Measurements from ENCODE around the gene ITGB8. TPM values are rescaled to one million over a fixed set of nuclear protein-coding genes. Genes with fewer than 3 reads are reported as not detected.

Gene ITGB8
- total and polyA plus RNA-seq, 2 of the 4 experiments (the other 2 are of a cell fraction): 2.6 to 10.2 TPM

- H3K4me3 ChIP-seq (ENCODE audit: insufficient read depth, low read depth, low read length): no peak overlapping the region
- no peaks in the 10 kb centered on the region for H3K9me3 ChIP-seq (ENCODE audit: control insufficient read depth, insufficient read depth, low read length)
- intact Hi-C loops (cut with micrococcal nuclease) (loop anchor here (5.0 to 10.0 kb wide), 2 partner anchors 78 to 425 kb away; partner anchors contain the start of gene ITGB8), in situ Hi-C loops (cut with MboI; ENCODE audit: low sequenced_read_pairs) (no loop called here), dilution Hi-C loops (cut with HindIII; ENCODE audit: low sequenced_read_pairs, unreplicated experiment) (no loop called here)
- H4K8ac ChIP-seq (ENCODE audit: low read depth in 2 of 2, low read length in 2 of 2): no peak overlapping the region
- no peak overlapping the region for H2BK120ac ChIP-seq (ENCODE audit: low read depth, low read length)
- peaks cover 11% of the 10 kb centered on the region; the same call in 1 of the 2 replicates for H3K36me3 ChIP-seq (ENCODE audit: control insufficient read depth, insufficient read depth, low read length)
- H2BK5ac ChIP-seq (ENCODE audit: low read depth, low read length, poor library complexity, severe bottlenecking): no peak overlapping the region
- no peaks in the 10 kb centered on the region for H4K20me1 ChIP-seq (ENCODE audit: insufficient read depth, low read length)
- H2AFZ ChIP-seq (replicated peaks; ENCODE audit: low read length, poor library complexity): no peak overlapping the region
- H3K27me3 ChIP-seq (ENCODE audit: control insufficient read depth, insufficient read depth, low read length): no peaks in the 10 kb centered on the region
- no peaks in the 10 kb centered on the region for H3K9me1 ChIP-seq (ENCODE audit: insufficient read depth, low read length)
- H3K4ac ChIP-seq (ENCODE audit: low read depth, low read length): no peak overlapping the region
- no peak for TF ChIP-seq BHLHE40 (IDR thresholded peaks at IDR 0.05; ENCODE audit: low read depth, low read length)
- no peak for TF ChIP-seq CTCF (conservative IDR thresholded peaks at IDR 0.05; ENCODE audit: low read depth, low read length)
- no peak for TF ChIP-seq CEBPB (IDR thresholded peaks at IDR 0.05; ENCODE audit: low read depth, low read length)
- TF ChIP-seq RAD21 (IDR thresholded peaks at IDR 0.05; ENCODE audit: low read length): no peak
- TF ChIP-seq MAZ (IDR thresholded peaks at IDR 0.05; ENCODE audit: borderline replicate concordance, low read depth, low read length): no peak
- no peak for TF ChIP-seq FOS (IDR thresholded peaks at IDR 0.05; ENCODE audit: low read depth, low read length)
- no peak for TF ChIP-seq RFX5 (IDR thresholded peaks at IDR 0.05; ENCODE audit: low read depth, low read length)
- no peak for TF ChIP-seq RCOR1 (IDR thresholded peaks at IDR 0.05; ENCODE audit: insufficient replicate concordance, low read length)
- no peak for TF ChIP-seq SMC3 (IDR thresholded peaks at IDR 0.05; ENCODE audit: low read depth, low read length)
- no peak for TF ChIP-seq NFE2L2 (IDR thresholded peaks at IDR 0.05; ENCODE audit: low read depth, low read length)
- TF ChIP-seq ELK1 (IDR thresholded peaks at IDR 0.05; ENCODE audit: borderline replicate concordance, low read depth, low read length): no peak
- no peak for TF ChIP-seq USF2 (IDR thresholded peaks at IDR 0.05; ENCODE audit: low read depth, low read length)
- TF ChIP-seq MAFK (IDR thresholded peaks at IDR 0.05; ENCODE audit: low read depth, low read length): no peak
- TF ChIP-seq MXI1 (IDR thresholded peaks at IDR 0.05; ENCODE audit: borderline replicate concordance, low read depth, low read length): no peak
- no peak for TF ChIP-seq CHD1 (IDR thresholded peaks at IDR 0.05; ENCODE audit: low read depth, low read length)
- TF ChIP-seq POLR2A (IDR thresholded peaks at IDR 0.05; ENCODE audit: low read depth, low read length): no peak
- no peak overlapping the region for H3K4me2 ChIP-seq (ENCODE audit: low read depth, low read length)
- ChIA-PET POLR2A (ENCODE audit: unreplicated experiment) (no interaction called here), CTCF (no interaction called here)
- no peak overlapping the region for H3K14ac ChIP-seq (replicated peaks; ENCODE audit: low read depth, low read length)
- no peak overlapping the region for H3K18ac ChIP-seq (ENCODE audit: low read depth, low read length)
- no peak overlapping the region for H2BK15ac ChIP-seq (ENCODE audit: low read depth, low read length)
- no peak for ATAC-seq (ENCODE audit: low read depth)
- no peak overlapping the region for H3K56ac ChIP-seq (ENCODE audit: extremely low read depth, insufficient read depth, low read length)
- no peak overlapping the region for H3K23ac ChIP-seq (ENCODE audit: low read depth, low read length)
- no peak for DNase-seq
- no TSS peak for BruUV-seq (replicated peaks)
- H3K9ac ChIP-seq (ENCODE audit: low read depth, low read length): no peak overlapping the region
- no peak overlapping the region for H3K27ac ChIP-seq (ENCODE audit: insufficient read depth, low read length)
- no peak overlapping the region for H4K5ac ChIP-seq (ENCODE audit: low read depth, low read length)
- no peak overlapping the region for H2AK5ac ChIP-seq (ENCODE audit: low read depth, low read length)
- no peaks in the 10 kb centered on the region for H3K79me1 ChIP-seq (ENCODE audit: low read depth in 1 of 2, low read length in 2 of 2)
- no peak overlapping the region for H4K91ac ChIP-seq (ENCODE audit: insufficient read depth, low read depth, low read length)
- no peak overlapping the region for H2BK20ac ChIP-seq (ENCODE audit: low read depth, low read length)
- H3K4me1 ChIP-seq (ENCODE audit: control insufficient read depth, insufficient read depth, low read length): peaks cover 7% of the 10 kb centered on the region; the same call in 1 of the 2 replicates
- no peak overlapping the region for H2AK9ac ChIP-seq (replicated peaks; ENCODE audit: low read depth, low read length, poor library complexity)
- no CpG with 5 or more reads among the region's 5 CpGs for WGBS, 2 experiments (ENCODE audit: extremely low coverage in 2 of 2, insufficient read length in 1 of 2)
These were observed 79.3 kb downstream of the ITGB8 start for GRCh38 chr7:20409961-20410360.

Data from IMR-90 (cell line).